Uterus (tissue), 4 donors: ENCODE measurements around the gene ANO6. TPM values are rescaled to one million over a fixed set of nuclear protein-coding genes. Genes with fewer than 3 reads are reported as not detected.

Experiments used
- DNase-seq, 2 donors: peaks; one replicate each; pipeline ENCODE4 v3.0.0-alpha.2; 2019 to 2020
- H3K27ac ChIP-seq, 2 donors: fragments of 200-600 bp; sonication (generic); 1 replicate in 1 of 2; 2 replicates in 1 of 2; pipeline ENCODE4 v1.5.1; 2016 to 2018
- H3K27me3 ChIP-seq, 2 donors: fragments of 200-600 bp; sonication (generic); one replicate each; pipeline ENCODE4 v1.5.1; 2018 to 2019; ENCODE audit warnings: control low read depth in 1 of 2
- H3K36me3 ChIP-seq, 2 donors: fragments of 200-600 bp; sonication (generic); one replicate each; pipeline ENCODE4 v1.5.1; 2019; ENCODE audit warnings: control low read depth in 1 of 2
- H3K4me1 ChIP-seq, 2 donors: fragments of 200-600 bp; sonication (generic); one replicate each; pipeline ENCODE4 v1.5.1; 2018 to 2019; ENCODE audit warnings: control low read depth in 1 of 2
- H3K4me3 ChIP-seq, 2 donors: fragments of 200-600 bp; sonication (generic); 1 replicate in 1 of 2; 2 replicates in 1 of 2; pipeline ENCODE4 v1.5.1; 2018 to 2019; ENCODE audit warnings: mild to moderate bottlenecking in 1 of 2
- H3K9me3 ChIP-seq, 2 donors: fragments of 200-600 bp; sonication (generic); one replicate each; pipeline ENCODE4 v1.5.1; 2019; ENCODE audit warnings: control low read depth in 1 of 2
- CTCF ChIP-seq, 4 experiments: fragments of 200-600 bp in 2 of 4; fragments of 450-650 bp in 2 of 4; sonication (generic) in 2 of 4; IDR thresholded peaks; one replicate each; pipeline ENCODE4 v1.5.1; 2016 to 2019; ENCODE audit warnings: antibody characterized with exemption in 4 of 4, mild to moderate bottlenecking in 2 of 4, moderate library complexity in 1 of 4
- POLR2A ChIP-seq, 2 donors: fragments of 450-650 bp; IDR thresholded peaks; one replicate each; pipeline ENCODE4 v1.6.1; 2016; ENCODE audit warnings: antibody characterized with exemption in 2 of 2, mild to moderate bottlenecking in 1 of 2, moderate library complexity in 1 of 2
- intact Hi-C: fragments of 100-400 bp; cut with DNase I; formaldehyde crosslinking; loops from one replicate; pipeline ENCODE4 v1.15.1; 2023; ENCODE audit warnings: low total_unique reads
- total RNA-seq, 4 donors: library from RNA; depleted of rRNA in 3 of 4; stranded (reverse); fragments of >200 nt in 3 of 4; gene quantifications; one replicate each; pipeline versions ENCODE4 v1.1.0 to v1.2.4, GENCODE V29; 2014 to 2023
- donor health status: DM: yes; HTN: yes; CAD: no.

ANO6 gene
- total RNA-seq, 4 donors from 2014 or later: 53.8 to 125 (median 75.9) TPM

- H3K27ac ChIP-seq: peak overlapping the region; percentile 50 to 82
- H3K4me1 ChIP-seq: peaks cover 0 to 5% of the 10 kb centered on the region in 2 donors
- intact Hi-C loops: no loop called here
Observed at GRCh38 chr12:45224311-45224710, 8.4 kb downstream of the ANO6 start.

GRCh38 chr12:45226021-45226420 is 10.1 kb downstream of the ANO6 start:
- no peaks in the 10 kb centered on the region for H3K9me3 ChIP-seq
- H3K36me3 ChIP-seq: no peaks in the 10 kb centered on the region
- peaks cover 0 to 5% of the 10 kb centered on the region in 2 donors for H3K4me1 ChIP-seq
- no peak overlapping the region for H3K27ac ChIP-seq
- H3K27me3 ChIP-seq: no peaks in the 10 kb centered on the region
- no peak for DNase-seq
- intact Hi-C loops: no loop called here
- no peak overlapping the region for H3K4me3 ChIP-seq
- TF ChIP-seq CTCF (IDR thresholded peaks at IDR 0.05) (no peak), POLR2A (IDR thresholded peaks at IDR 0.05) (no peak)

More at GRCh38 chr12:45224311-45224710, 8.4 kb downstream of the ANO6 start:
- Histone ChIP-seq H3K4me3 (no peak overlapping the region), H3K27me3 (no peaks in the 10 kb centered on the region), H3K36me3 (no peaks in the 10 kb centered on the region), H3K9me3 (no peaks in the 10 kb centered on the region)
- TF ChIP-seq POLR2A (IDR thresholded peaks at IDR 0.05) (no peak), CTCF (IDR thresholded peaks at IDR 0.05) (no peak)
- DNase-seq: no peak

DNA sequence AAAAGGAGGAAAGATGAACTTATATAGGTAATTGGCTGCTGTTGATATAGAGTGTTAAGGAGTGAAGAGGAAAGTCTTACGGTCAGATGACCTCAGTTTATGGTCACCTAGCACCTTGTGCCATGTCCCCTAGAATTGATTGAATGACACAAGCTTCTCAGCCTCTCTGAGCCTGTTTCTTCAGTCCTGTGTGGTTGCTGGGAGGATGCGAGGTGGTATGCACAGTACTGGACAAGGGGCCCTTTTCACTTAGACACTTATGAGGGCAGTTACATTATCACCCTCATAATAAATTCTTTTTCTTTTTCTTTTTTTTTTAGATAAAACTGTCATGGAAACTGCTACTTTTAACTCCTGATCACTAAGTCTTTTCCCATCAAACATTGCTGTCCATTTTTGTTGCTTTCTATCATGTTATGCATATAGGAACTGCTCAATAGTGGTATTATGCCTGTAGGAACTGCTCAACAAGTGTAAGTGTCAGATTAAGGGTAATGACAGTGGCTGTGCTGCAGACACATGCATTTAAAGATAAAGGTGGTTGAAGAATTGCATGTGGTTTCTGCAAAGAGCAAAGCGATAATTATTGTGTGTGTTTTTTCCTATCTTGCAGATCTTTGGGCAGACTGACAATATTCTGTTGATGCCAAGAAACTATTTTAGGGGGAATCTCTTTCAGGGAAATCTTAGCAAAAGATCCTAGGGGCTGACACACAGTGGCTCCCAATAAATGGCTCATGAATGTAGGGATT is 11.6 kb downstream of the ANO6 start:
- no peaks in the 10 kb centered on the region for H3K27me3 ChIP-seq
- H3K4me3 ChIP-seq: no peak overlapping the region
- peaks cover under 1 to 5% of the 10 kb centered on the region in 2 donors for H3K4me1 ChIP-seq
- TF ChIP-seq CTCF (IDR thresholded peaks at IDR 0.05) (no peak), POLR2A (IDR thresholded peaks at IDR 0.05) (no peak)
- no peaks in the 10 kb centered on the region for H3K9me3 ChIP-seq
- H3K27ac ChIP-seq: no peak overlapping the region
- DNase-seq: no peak
- no peaks in the 10 kb centered on the region for H3K36me3 ChIP-seq
- intact Hi-C loops: no loop called here

DNA sequence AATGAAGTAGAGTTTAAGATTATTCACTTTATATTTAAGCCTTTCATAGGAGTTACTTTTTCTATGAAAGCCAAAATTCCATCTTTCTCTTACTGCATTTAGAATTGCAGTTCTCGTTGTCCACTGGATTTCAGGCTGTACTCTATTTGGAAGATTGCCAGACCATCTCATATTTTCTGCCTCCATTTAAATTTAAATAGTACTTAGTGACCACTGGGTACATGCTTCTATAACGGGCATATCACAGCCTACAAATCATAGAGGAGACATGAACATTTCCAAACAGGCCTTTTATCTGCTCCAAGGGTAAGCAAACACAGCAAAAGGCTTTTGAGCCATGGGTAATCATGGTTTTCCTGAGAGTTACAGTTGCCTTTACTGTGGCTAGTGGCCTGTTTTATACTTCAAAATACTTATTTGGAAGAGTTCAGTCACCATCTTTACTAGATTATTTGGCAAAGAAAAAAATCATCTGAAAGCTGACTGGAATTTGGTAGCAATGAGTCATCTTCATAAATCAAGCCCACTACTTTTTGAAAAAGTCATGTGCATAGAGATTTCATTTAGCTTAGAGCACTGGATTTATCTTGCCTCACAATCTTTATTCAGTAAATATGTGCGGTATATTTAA is 15.7 kb downstream of the ANO6 start:
- peaks cover 9 to 18% of the 10 kb centered on the region in 2 donors for H3K4me1 ChIP-seq
- intact Hi-C loops: no loop called here

More for the DNA sequence above, 15.7 kb downstream of the ANO6 start:
- no peak for DNase-seq
- Histone ChIP-seq H3K4me3 (no peak overlapping the region), H3K36me3 (no peaks in the 10 kb centered on the region), H3K27me3 (no peaks in the 10 kb centered on the region), H3K9me3 (no peaks in the 10 kb centered on the region), H3K27ac (peak overlapping the region; percentile 78 to 93)
- TF ChIP-seq CTCF (IDR thresholded peaks at IDR 0.05) (no peak), POLR2A (IDR thresholded peaks at IDR 0.05) (no peak)
